ENCODE measurements around the gene SLC30A4. TPM values are rescaled to one million over a fixed set of nuclear protein-coding genes. Genes with fewer than 3 reads are reported as not detected.

Gene SLC30A4
- total RNA-seq, 1 experiment from 2014 or later: 2.7 TPM

DNA sequence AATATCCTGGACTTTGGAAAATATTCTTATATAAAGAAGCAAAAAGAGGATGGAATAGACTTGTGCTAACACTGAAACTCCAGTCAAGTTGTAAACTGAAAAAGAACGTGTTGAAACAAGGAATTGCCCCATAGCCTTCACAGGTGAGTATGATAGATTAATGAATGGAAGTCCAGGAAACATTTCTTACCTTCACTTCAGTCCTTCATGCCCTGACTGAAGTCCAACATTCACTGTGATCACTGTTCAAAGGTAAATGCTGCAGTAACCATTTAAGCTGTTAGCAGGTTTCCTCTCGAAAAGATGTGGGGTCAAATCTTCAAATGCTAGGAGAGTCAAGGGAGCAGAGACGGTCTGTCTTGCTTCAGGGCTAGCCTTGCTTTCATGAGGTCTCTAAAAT is 46.1 kb downstream of the SLC30A4 start:
- intact Hi-C loops (cut with micrococcal nuclease; ENCODE audit: unreplicated experiment): no loop called here
- H3K9me3 ChIP-seq (ENCODE audit: insufficient read depth, low read depth): no peaks in the 10 kb centered on the region
- H2AFZ ChIP-seq: no peak overlapping the region
- H3K27ac ChIP-seq: no peak overlapping the region
- CTCF ChIA-PET: no interaction called here
- H3K4me2 ChIP-seq: no peak overlapping the region
- POLR2A ChIA-PET (ENCODE audit: unreplicated experiment): no interaction called here
- H3K4me1 ChIP-seq (replicated peaks; ENCODE audit: insufficient read depth): no peaks in the 10 kb centered on the region
- H3K27me3 ChIP-seq (ENCODE audit: insufficient read depth, low read depth): no peaks in the 10 kb centered on the region
- no peak for DNase-seq
- no peaks in the 10 kb centered on the region for H3K36me3 ChIP-seq (ENCODE audit: low read depth)
- H3K4me3 ChIP-seq: no peak overlapping the region
- no peaks in the 10 kb centered on the region for H4K20me1 ChIP-seq (ENCODE audit: insufficient read depth)
- BruUV-seq (replicated peaks): no TSS peak
- TF ChIP-seq, protein P1, sequence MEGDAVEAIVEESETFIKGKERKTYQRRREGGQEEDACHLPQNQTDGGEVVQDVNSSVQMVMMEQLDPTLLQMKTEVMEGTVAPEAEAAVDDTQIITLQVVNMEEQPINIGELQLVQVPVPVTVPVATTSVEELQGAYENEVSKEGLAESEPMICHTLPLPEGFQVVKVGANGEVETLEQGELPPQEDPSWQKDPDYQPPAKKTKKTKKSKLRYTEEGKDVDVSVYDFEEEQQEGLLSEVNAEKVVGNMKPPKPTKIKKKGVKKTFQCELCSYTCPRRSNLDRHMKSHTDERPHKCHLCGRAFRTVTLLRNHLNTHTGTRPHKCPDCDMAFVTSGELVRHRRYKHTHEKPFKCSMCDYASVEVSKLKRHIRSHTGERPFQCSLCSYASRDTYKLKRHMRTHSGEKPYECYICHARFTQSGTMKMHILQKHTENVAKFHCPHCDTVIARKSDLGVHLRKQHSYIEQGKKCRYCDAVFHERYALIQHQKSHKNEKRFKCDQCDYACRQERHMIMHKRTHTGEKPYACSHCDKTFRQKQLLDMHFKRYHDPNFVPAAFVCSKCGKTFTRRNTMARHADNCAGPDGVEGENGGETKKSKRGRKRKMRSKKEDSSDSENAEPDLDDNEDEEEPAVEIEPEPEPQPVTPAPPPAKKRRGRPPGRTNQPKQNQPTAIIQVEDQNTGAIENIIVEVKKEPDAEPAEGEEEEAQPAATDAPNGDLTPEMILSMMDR (conservative IDR thresholded peaks at IDR 0.05): no peak
- TF ChIP-seq EZH2 (IDR thresholded peaks at IDR 0.05; ENCODE audit: low read depth): no peak
- H3F3A ChIP-seq (ENCODE audit: insufficient read depth, low read depth): no peaks in the 10 kb centered on the region
- H3K79me2 ChIP-seq (ENCODE audit: low read depth): no peaks in the 10 kb centered on the region
- H3K9me2 ChIP-seq (ENCODE audit: insufficient read depth): no peaks in the 10 kb centered on the region

DNA sequence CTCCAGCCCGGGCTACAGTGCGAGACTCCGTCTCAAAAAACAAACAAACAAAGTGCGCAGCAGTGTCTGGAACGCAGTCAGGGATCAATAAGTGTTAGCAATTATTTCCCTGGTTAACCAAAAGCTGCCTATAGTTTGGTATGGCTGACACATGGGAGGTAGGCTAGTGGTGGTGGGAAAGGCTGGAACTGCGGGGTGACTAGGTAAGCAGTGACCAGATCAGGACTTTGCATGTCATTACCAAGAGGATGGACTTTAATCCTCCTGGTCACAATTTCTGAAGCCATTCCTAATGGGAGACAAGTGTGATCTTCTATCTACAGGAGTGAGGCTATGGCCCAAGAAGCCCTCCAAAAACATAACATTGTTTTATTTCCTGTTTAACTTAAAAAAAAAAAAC is 47.8 kb downstream of the SLC30A4 start:
- no peak for TF ChIP-seq EZH2 (IDR thresholded peaks at IDR 0.05; ENCODE audit: low read depth)
- TF ChIP-seq, protein P1 (conservative IDR thresholded peaks at IDR 0.05): no peak
- no peak for DNase-seq
- H3K27ac ChIP-seq: no peak overlapping the region
- no TSS peak for BruUV-seq (replicated peaks)
- no peak overlapping the region for H3K4me2 ChIP-seq
- H3K4me3 ChIP-seq: no peak overlapping the region
- CTCF ChIA-PET: no interaction called here
- no peaks in the 10 kb centered on the region for H3K9me3 ChIP-seq (ENCODE audit: insufficient read depth, low read depth)
- intact Hi-C loops (cut with micrococcal nuclease; ENCODE audit: unreplicated experiment): no loop called here
- POLR2A ChIA-PET (ENCODE audit: unreplicated experiment): no interaction called here
- H3F3A ChIP-seq (ENCODE audit: insufficient read depth, low read depth): no peaks in the 10 kb centered on the region
- H3K27me3 ChIP-seq (ENCODE audit: insufficient read depth, low read depth): no peaks in the 10 kb centered on the region
- H2AFZ ChIP-seq: no peak overlapping the region
- no peaks in the 10 kb centered on the region for H4K20me1 ChIP-seq (ENCODE audit: insufficient read depth)
- no peaks in the 10 kb centered on the region for H3K9me2 ChIP-seq (ENCODE audit: insufficient read depth)
- no peaks in the 10 kb centered on the region for H3K79me2 ChIP-seq (ENCODE audit: low read depth)
- no peaks in the 10 kb centered on the region for H3K36me3 ChIP-seq (ENCODE audit: low read depth)
- H3K4me1 ChIP-seq (replicated peaks; ENCODE audit: insufficient read depth): no peaks in the 10 kb centered on the region

DNA sequence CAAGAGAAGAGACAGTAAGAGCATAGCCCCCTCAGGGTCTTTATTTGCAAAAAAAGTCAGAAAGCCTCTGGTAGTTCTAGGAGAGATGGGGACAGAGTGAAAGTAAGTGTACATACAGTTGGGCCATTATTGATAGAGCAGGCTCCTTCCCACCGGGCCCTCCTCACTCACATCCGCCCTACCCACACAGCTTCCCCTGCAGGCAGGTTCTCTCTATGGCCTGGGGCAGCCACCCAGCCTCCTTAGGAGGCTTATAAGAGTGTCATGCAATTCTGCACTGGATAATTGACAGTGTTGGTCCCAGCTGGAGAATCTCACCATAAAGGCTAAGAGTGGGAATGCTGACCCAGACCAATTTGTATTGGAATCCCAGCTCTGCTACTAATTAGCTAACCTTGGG is 49.5 kb downstream of the SLC30A4 start:
- CTCF ChIA-PET: no interaction called here
- POLR2A ChIA-PET (ENCODE audit: unreplicated experiment): no interaction called here
- BruUV-seq (replicated peaks): no TSS peak
- Histone ChIP-seq H3K79me2 (ENCODE audit: low read depth) (no peaks in the 10 kb centered on the region), H4K20me1 (ENCODE audit: insufficient read depth) (no peaks in the 10 kb centered on the region), H3F3A (ENCODE audit: insufficient read depth, low read depth) (no peaks in the 10 kb centered on the region), H3K9me2 (ENCODE audit: insufficient read depth) (no peaks in the 10 kb centered on the region), H3K27ac (no peak overlapping the region), H3K36me3 (ENCODE audit: low read depth) (no peaks in the 10 kb centered on the region), H2AFZ (no peak overlapping the region), H3K4me2 (no peak overlapping the region), H3K9me3 (ENCODE audit: insufficient read depth, low read depth) (no peaks in the 10 kb centered on the region), H3K4me3 (no peak overlapping the region), H3K4me1 (replicated peaks; ENCODE audit: insufficient read depth) (no peaks in the 10 kb centered on the region), H3K27me3 (ENCODE audit: insufficient read depth, low read depth) (no peaks in the 10 kb centered on the region)
- TF ChIP-seq, protein P1 (conservative IDR thresholded peaks at IDR 0.05): no peak
- TF ChIP-seq EZH2 (IDR thresholded peaks at IDR 0.05; ENCODE audit: low read depth): no peak
- no peak for DNase-seq
- intact Hi-C loops (cut with micrococcal nuclease; ENCODE audit: unreplicated experiment): no loop called here

All from PC-9 (cell line).